DND-41 (cell line): ENCODE data around the gene ESR1.

Experiments used
- EZH2 ChIP-seq: IDR thresholded peaks from 3 replicates; pipeline ENCODE4 v1.6.1; 2012; ENCODE audit warnings: borderline replicate concordance, low read depth, mild to moderate bottlenecking, moderate library complexity, low read length, inconsistent platforms; ENCODE audit not compliant: severe bottlenecking
- TF ChIP-seq, protein P1 (sequence below): IDR thresholded peaks from 2 replicates; pipeline ENCODE4 v1.5.1; 2012; ENCODE audit warnings: borderline replicate concordance, low read length, moderate library complexity, mild to moderate bottlenecking; ENCODE audit not compliant: poor library complexity, severe bottlenecking; ENCODE audit errors: extremely low read depth

DNA sequence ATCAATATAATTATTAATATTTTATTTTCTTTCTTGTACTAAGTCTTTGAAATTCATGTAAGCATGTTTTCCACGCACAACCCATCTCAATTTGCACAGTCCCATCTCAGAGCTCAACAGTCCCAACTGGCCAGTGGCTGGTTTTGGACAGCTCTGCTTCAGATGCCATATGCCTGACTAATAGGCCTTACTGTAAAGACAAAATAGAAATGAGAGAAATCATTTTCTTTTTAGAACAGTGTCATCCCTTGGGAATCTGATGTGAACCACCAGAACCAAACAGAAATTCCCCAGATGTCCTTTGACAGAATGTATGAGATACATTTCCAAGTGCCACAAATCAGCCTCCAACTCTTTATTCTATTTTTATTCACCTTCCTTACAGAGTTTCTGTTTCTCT, 338.9 kb downstream of the ESR1 start:
- TF ChIP-seq, protein P1, sequence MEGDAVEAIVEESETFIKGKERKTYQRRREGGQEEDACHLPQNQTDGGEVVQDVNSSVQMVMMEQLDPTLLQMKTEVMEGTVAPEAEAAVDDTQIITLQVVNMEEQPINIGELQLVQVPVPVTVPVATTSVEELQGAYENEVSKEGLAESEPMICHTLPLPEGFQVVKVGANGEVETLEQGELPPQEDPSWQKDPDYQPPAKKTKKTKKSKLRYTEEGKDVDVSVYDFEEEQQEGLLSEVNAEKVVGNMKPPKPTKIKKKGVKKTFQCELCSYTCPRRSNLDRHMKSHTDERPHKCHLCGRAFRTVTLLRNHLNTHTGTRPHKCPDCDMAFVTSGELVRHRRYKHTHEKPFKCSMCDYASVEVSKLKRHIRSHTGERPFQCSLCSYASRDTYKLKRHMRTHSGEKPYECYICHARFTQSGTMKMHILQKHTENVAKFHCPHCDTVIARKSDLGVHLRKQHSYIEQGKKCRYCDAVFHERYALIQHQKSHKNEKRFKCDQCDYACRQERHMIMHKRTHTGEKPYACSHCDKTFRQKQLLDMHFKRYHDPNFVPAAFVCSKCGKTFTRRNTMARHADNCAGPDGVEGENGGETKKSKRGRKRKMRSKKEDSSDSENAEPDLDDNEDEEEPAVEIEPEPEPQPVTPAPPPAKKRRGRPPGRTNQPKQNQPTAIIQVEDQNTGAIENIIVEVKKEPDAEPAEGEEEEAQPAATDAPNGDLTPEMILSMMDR, result no peak
- TF ChIP-seq EZH2, result no peak
